NCI-H128 (cell line): ENCODE measurements around the gene FPR2.
"Not testable (repeated sequence)": the region's sequence is repeated elsewhere in the genome, so short reads cannot be mapped to it uniquely, and the experiment has no call there.

Source experiments
- DNase-seq: peaks from one replicate; lab custom pipeline; 2025; ENCODE audit not compliant: unreplicated experiment; lab: John Stamatoyannopoulos, UW

The FPR2 gene

DNA sequence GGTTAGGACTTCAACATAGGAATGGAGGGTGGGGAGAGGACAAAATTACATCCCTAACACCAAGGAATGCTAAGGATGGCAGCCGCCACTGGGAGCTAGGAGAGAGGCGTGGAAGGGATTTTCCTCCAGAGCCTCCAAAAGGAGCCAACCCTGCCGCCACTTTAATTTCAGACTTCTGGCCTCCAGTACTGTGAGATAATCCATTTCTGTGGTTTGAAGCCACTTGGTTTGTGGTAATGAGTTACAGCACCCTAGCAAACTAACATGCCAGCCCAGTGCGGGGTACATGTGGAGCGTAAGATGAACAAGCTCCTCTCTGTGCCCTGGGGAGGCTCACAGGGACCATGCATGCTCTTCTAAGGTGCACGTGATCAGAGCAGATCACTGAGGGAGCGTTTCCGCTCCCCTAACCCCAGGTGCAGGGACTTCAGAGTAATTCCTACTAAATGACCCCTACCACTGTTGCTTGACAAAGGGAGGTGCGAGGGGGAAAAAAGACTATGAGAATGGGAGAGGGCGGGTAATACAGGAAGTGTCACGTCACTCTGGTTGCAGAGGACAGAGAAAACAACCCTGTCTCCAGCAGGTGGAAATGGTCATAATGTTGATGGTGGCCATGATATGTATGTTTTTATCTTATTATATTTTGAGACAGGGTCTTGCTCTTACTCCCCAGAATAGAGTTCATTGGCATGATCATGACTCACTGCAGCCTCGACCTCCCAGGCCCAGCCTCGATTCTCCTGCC is 21.3 kb upstream of the FPR2 start:
- no peak for DNase-seq

DNA sequence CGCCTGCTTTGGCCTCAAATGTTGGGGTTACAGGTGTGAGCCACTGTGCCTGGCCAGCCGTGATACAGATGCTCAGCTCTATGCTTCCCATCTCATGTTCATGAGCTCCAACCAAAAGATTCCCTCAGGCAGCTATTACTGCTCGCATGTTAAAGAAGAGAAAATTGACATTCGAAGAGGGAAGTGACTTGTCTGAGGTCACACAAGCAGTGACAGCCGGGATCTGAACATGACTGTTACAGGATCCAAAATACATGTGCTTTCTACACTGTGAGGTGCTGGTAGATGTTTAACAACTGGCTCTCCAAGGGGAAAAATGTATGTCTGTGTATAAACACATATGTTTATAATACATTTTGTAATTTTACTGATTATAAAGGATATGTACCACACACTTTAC is 20.6 kb upstream of the FPR2 start:
- DNase-seq = no peak

DNA sequence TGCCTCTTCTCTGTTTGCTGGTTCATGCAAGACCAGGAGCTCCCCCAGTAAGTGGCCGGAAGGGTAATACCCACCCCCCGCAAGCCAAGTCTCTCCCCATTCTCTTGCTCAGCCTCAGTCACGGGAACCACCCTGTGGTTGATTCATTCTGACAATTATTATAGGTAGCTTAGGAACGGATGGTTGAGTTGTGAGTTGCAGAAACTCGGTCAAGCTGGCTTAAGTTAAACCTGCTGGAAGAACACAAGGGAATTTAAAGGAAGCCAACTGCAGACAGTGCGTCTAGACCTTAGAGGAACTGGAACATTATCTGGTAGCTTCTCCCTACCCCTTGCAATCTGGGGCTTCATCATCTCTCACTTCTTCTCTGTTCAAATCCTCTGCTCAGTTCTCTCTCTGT is 18.2 kb upstream of the FPR2 start:
- no peak for DNase-seq

DNA sequence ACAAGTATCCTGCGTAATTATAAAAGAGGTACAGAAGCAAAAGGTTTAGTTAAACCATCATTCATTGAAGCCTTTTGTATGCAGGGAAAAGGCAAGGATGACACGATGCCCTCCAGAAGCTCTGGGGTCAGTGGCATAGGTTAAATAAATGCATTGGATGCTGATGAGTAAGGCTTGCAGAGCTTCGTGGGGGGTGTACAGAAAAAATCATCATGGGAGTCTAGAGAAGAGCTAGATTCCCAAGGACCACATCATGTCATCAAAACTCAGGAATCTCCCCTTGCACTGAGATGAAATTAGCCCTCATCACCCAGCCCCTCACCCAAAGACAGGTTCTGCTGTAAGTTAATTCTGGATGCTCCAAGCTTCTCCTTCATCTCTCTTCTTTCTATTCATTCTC is 17.6 kb upstream of the FPR2 start:
- DNase-seq = no peak

DNA sequence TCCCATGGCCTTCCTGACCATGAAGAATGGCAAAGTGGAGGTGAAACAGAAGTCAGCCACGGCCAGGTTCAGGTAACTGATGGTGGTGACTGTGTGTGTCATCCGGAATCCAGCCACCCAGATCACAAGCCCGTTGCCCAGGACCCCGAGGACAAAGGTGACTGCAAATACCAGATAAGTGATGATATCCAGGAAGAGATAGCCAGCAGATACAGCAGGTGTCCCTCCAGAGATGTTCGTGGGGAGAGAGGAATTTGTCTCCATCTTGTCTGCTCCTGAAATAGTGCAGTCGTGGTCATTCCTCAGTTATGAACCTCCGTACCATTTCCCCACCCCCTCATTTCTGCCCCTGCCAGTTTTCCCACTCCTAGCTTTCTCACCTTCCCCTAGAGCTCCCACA is 14.2 kb upstream of the FPR2 start:
- DNase-seq = no peak

DNA sequence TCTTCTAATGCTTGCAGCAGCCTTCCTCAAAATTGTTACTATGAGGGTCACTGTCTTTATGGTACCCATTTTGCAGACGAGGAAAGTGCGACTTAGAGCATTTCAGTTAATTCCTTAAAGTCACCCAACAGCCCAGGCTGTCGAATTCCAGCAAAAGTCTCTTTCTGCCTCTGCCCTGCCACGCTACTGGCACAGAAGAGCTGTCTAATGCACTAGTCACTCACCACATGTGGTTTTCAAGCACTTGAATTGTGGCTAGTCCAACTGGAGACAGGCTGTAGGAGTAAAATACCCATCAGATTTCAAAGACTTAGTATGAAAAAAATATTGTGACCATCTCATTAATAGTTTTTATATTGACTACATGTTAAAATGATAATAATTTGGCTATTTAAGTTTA is 11.0 kb upstream of the FPR2 start:
- DNase-seq = no peak

- no peak for DNase-seq
These were observed 10.4 kb upstream of the FPR2 start for GRCh38 chr19:51750400-51751094.

GRCh38 chr19:51751655-51752054 is 9.3 kb upstream of the FPR2 start, which contains the start of gene FPR1:
FPR1 (minus strand) TSS chr19:51751878; CDS start chr19:51746994, 4,884 bp downstream.
- DNase-seq = no peak

DNA sequence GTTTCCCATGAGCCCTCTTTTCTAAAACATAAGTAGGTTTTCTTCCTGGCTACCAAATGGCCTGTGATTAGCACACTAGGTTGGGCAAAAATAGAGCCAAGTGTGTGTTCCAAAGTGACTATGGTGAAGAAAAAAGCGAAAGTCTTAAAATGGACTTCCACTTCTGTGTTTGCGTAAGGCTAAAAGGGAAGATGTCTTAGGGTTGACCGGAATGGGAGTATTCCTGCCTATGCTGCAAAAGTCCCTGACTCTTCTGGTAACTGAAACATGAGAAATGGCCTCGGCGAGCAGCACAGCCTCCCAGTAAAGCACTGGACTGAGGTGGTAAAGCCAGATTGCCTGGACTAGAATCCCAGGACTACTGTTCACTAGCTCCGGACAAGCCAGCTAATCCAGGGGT is 6.9 kb upstream of the FPR2 start:
- no peak for DNase-seq

DNA sequence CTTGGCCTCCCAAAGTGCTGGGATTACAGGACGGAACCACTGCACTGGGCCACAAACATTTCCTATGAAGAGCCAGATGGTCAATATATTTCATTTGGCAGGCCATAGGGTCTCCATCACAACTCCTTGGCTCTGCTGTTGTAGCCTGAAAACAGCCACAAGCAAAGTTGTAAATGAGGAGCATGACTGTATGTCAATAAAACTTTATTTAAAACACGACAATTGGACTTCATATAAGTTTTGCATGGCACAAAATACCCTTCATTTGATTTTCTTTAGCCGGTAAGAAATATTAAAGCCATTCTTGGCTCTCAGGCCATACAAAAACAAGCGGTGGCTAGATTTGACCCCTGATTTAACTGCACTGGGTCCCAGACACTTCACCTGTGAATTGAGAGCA is 6.2 kb upstream of the FPR2 start:
- DNase-seq = no peak

DNA sequence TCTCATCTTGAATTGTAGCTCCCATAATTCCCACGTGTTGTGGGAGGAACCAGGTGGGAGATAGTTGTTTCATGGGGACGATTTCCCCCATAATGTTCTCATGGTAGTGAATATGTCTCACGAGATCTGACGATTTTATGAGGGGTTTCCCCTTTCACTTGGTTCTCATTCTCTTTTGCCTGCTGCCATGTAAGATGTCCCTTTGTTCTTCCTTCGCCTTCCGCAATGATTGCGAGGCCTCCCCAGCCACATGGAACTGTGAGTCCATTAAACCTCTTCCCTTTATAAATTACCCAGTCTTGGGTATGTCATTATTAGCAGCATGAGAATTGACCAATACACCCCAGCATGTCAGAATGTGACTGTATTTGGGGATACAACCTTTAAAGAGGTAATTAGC is 5.4 kb upstream of the FPR2 start:
- no peak for DNase-seq

DNA sequence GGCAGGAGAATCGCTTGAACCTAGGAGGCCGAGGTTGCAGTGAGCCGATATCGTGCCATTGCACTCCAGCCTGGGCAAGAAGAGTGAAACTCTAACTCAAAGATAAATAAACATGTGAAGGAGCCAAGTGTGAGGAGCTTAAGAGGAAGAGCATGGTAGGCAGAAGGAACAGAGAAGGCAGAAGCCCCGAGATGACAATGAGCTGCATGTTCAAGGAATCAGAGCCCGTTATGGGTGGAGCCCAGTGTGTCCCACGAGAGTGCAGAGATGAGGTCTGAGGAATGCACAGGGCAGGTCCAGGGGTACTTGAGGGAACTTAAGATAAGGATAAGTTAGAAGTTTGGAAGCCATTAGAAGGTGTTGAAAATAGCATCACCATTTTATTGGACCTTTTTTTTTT is 716 bp downstream of the FPR2 start:
- DNase-seq = no peak

DNA sequence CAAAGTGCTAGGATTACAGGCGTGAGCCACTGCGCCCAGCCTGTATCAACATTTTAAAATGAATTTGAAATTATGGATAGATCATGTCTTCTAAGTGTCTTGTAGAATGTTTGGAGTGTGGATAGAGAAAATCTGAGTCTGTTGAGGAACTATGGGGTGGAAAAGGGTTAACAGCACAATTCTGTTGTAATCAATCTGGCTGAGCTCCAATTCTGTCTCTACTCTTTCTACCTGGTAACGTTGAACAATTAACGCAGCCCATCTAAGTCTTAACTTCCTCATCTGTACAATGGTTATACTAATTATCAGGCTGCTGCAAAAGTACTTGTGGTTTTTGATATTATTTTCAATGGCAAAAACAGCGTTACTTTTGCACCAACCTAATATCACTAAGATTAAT is 4.1 kb downstream of the FPR2 start:
- no peak for DNase-seq

DNA sequence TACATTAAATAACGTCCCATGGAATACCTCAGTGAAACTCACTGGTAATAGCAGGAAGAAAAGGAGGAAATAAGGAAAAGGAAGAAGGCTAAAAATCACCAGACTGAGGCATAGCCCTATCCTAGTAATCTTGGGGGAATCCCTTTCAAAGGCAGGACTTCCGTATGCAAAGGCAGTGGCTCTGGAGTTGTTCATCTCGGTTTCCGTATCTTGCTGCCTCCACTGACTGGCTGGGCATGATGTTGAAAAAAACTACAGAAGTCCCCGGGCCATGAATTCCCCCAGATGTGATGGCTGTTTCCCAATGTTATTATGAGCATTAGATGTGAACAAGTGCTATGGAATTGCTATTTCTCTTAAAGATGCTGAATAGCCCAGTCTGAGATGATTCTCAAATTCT is 5.5 kb downstream of the FPR2 start:
- DNase-seq = no peak

GRCh38 chr19:51771376-51772130 is 10.6 kb downstream of the FPR2 start:
- no peak for DNase-seq

GRCh38 chr19:51772977-51773376 is 12.0 kb downstream of the FPR2 start:
- no peak for DNase-seq

GRCh38 chr19:51776561-51776960 is 15.6 kb downstream of the FPR2 start:
- DNase-seq = not testable (repeated sequence)

GRCh38 chr19:51777570-51778462 is 16.8 kb downstream of the FPR2 start:
- DNase-seq = peak; percentile 38

- DNase-seq = no peak
These were observed 18.2 kb downstream of the FPR2 start for GRCh38 chr19:51779181-51779580.

DNA sequence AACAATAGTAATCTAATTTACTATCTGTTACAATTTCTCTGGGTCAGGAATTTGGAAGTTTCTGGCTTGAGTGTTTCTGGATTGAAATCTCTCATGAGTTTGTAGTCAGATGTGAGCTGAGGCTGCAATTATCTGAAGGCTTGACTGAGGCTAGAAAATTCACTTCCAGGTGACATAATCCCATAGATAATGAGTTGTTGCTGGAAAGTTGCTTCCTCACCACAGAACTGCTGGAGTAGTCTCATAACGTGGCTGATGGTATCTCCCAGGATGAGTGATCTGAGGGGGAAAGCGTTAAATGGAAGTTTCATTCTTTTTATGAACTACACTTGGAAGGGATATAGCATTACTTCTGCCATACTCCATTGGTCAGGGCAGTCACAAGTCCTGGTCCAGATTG is 18.7 kb downstream of the FPR2 start:
- DNase-seq = no peak

GRCh38 chr19:51780270-51780669 is 19.3 kb downstream of the FPR2 start:
- no peak for DNase-seq
